Left ventricle myocardium inferior (tissue), 1 donor: ENCODE data around the gene PSMD7. TPM values are rescaled to one million over a fixed set of nuclear protein-coding genes. Genes with fewer than 3 reads are reported as not detected.

ENCODE experiments used
- total RNA-seq: library from RNA; stranded (reverse); fragmentation: NEBNext Ultra II Directional; extraction: Animal tissue kit (Norgen Biotek cat#: 25700); gene quantifications from one replicate; pipeline ENCODE4 v1.2.1, GENCODE V29; 2021
- donor health status: DM: no; HTN: yes; CAD: no; lungs with severe emphysema.

The PSMD7 gene
- total RNA-seq, 1 donor from 2014 or later = 123 TPM

Other genes starting within 250 kb of the PSMD7 start
- not detected for gene NPIPB15, start 79.5 kb downstream of the PSMD7 start, total RNA-seq
- gene CLEC18B, start 124.7 kb downstream of the PSMD7 start, total RNA-seq = 0.30 TPM